SH-SY5Y (cell line): ENCODE results near the gene GDF3.

Source experiments
- GATA2 ChIP-seq: IDR thresholded peaks from 2 replicates; pipeline ENCODE4 v1.6.1; 2011; ENCODE audit warnings: mild to moderate bottlenecking, low read depth, low read length
- GATA3 ChIP-seq: IDR thresholded peaks from 2 replicates; pipeline ENCODE4 v1.6.1; 2011; ENCODE audit warnings: low read depth, mild to moderate bottlenecking, low read length, moderate library complexity

- TF ChIP-seq GATA2 (no peak), GATA3 (no peak)
Observed at GRCh38 chr12:7712841-7713442, 17.4 kb upstream of the GDF3 start.
